Parathyroid adenoma (tissue), 2 donors: ENCODE results near the gene FOXJ3.

Experiments used
- H2AFZ ChIP-seq: fragments of 300-600 bp; sonication (generic); one replicate; pipeline ENCODE4 v1.7.0; 2017; ENCODE audit warnings: antibody characterized with exemption, mild to moderate bottlenecking
- H3K27ac ChIP-seq: fragments of 300-600 bp; sonication (generic); one replicate; pipeline ENCODE4 v1.7.0; 2017
- H3K27me3 ChIP-seq: fragments of 300-600 bp; sonication (generic); one replicate; pipeline ENCODE4 v1.7.0; 2017; ENCODE audit warnings: low read length; ENCODE audit not compliant: control insufficient read depth, insufficient read depth
- H3K36me3 ChIP-seq: fragments of 300-600 bp; sonication (generic); one replicate; pipeline ENCODE4 v1.7.0; 2017; ENCODE audit warnings: low read length; ENCODE audit not compliant: control insufficient read depth, insufficient read depth
- H3K4me1 ChIP-seq: fragments of 300-600 bp; sonication (generic); one replicate; pipeline ENCODE4 v1.7.0; 2017; ENCODE audit warnings: control low read depth
- H3K4me2 ChIP-seq: fragments of 300-600 bp; sonication (generic); one replicate; pipeline ENCODE4 v1.7.0; 2017; ENCODE audit warnings: low read length
- H3K4me3 ChIP-seq: fragments of 300-600 bp; sonication (generic); one replicate; pipeline ENCODE4 v1.7.0; 2017; ENCODE audit warnings: low read depth, low read length
- H3K79me2 ChIP-seq: fragments of 300-600 bp; sonication (generic); one replicate; pipeline ENCODE4 v1.7.0; 2017; ENCODE audit warnings: control low read depth
- H3K9ac ChIP-seq: fragments of 300-600 bp; sonication (generic); one replicate; pipeline ENCODE4 v1.7.0; 2017; ENCODE audit warnings: mild to moderate bottlenecking
- H3K9me3 ChIP-seq: fragments of 300-600 bp; sonication (generic); one replicate; pipeline ENCODE4 v1.7.0; 2017; ENCODE audit warnings: low read length; ENCODE audit not compliant: control insufficient read depth
- TF ChIP-seq, protein P1 (sequence below): fragments of 300-600 bp; sonication (generic); IDR thresholded peaks from one replicate; pipeline ENCODE4 v1.7.0; 2017; ENCODE audit warnings: antibody characterized with exemption, mild to moderate bottlenecking
- donor health status: primary hyperparathyroidism.

Gene FOXJ3

DNA sequence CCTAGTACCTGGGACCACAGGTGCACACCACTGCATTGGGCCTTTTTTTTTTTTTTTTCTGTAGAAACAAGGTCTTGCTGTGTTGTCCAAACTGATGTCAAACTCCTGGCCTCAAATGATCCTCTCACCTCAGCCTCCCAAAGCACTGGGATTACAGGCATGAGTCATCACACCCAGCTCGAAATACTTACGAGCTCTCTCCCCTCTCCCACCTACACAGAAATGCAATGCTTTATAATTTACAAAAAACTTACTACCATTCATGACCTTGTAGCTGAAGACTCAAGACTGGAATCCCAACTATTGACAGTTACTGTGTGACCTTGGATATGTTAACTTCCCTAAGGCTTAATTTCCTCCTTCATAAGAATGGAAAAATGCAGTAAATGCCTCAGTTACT is 18.7 kb downstream of the FOXJ3 start:
- H3K9me3 ChIP-seq: no peaks in the 10 kb centered on the region
- peaks cover 26% of the 10 kb centered on the region for H3K79me2 ChIP-seq
- H3K27ac ChIP-seq: no peak overlapping the region
- no peak overlapping the region for H3K4me2 ChIP-seq
- no peak overlapping the region for H2AFZ ChIP-seq
- no peak overlapping the region for H3K9ac ChIP-seq
- TF ChIP-seq, protein P1, sequence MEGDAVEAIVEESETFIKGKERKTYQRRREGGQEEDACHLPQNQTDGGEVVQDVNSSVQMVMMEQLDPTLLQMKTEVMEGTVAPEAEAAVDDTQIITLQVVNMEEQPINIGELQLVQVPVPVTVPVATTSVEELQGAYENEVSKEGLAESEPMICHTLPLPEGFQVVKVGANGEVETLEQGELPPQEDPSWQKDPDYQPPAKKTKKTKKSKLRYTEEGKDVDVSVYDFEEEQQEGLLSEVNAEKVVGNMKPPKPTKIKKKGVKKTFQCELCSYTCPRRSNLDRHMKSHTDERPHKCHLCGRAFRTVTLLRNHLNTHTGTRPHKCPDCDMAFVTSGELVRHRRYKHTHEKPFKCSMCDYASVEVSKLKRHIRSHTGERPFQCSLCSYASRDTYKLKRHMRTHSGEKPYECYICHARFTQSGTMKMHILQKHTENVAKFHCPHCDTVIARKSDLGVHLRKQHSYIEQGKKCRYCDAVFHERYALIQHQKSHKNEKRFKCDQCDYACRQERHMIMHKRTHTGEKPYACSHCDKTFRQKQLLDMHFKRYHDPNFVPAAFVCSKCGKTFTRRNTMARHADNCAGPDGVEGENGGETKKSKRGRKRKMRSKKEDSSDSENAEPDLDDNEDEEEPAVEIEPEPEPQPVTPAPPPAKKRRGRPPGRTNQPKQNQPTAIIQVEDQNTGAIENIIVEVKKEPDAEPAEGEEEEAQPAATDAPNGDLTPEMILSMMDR: no peak
- H3K4me1 ChIP-seq: peaks cover 3% of the 10 kb centered on the region
- no peaks in the 10 kb centered on the region for H3K27me3 ChIP-seq
- H3K4me3 ChIP-seq: no peak overlapping the region
- no peaks in the 10 kb centered on the region for H3K36me3 ChIP-seq

DNA sequence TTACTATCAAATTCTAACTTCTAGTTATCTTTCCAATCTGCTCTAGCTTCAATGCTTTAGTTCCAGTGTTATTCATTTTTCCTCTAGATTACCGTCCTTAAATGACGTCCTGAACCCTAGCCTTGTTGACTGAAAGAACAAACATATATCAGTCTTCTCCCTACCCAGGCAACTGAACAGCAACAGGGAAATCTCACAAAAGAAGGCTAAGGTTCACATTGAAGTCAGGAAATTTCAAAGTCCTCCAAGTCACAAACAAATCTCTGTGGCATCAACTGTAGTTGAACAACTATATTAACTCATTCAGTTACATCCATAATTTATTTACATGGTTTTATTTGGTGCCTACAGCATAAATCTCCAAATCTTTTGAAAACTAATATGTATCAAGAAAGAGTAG is 19.5 kb downstream of the FOXJ3 start:
- TF ChIP-seq, protein P1: no peak
- Histone ChIP-seq H3K4me1 (peaks cover 3% of the 10 kb centered on the region), H3K4me2 (no peak overlapping the region), H3K27ac (no peak overlapping the region), H3K79me2 (peaks cover 26% of the 10 kb centered on the region), H3K9me3 (no peaks in the 10 kb centered on the region), H3K9ac (no peak overlapping the region), H3K4me3 (no peak overlapping the region), H3K36me3 (no peaks in the 10 kb centered on the region), H2AFZ (no peak overlapping the region), H3K27me3 (no peaks in the 10 kb centered on the region)

DNA sequence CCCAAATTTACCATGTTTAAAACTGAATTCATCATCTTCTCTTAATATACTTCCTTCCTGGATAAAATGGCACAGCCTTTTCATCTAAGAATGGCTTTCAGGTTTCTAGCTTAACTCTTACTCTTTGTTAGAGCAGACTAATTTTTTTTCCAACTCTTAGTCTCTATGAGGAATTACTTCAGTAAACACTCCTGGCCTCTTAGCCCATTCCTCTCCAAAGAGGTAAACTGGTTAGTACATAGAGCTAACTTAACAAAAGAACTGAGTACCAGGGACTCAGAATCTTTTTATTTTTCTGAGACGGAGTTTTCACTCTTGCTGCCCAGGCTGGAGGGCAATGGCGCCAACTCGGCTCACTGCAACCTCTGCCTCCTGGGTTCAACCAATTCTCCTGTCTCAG is 21.1 kb downstream of the FOXJ3 start:
- no peak overlapping the region for H3K4me2 ChIP-seq
- H2AFZ ChIP-seq: no peak overlapping the region
- H3K9ac ChIP-seq: no peak overlapping the region
- H3K36me3 ChIP-seq: no peaks in the 10 kb centered on the region
- H3K4me3 ChIP-seq: no peak overlapping the region
- no peak overlapping the region for H3K27ac ChIP-seq
- no peaks in the 10 kb centered on the region for H3K4me1 ChIP-seq
- H3K9me3 ChIP-seq: no peaks in the 10 kb centered on the region
- no peaks in the 10 kb centered on the region for H3K27me3 ChIP-seq
- H3K79me2 ChIP-seq: peaks cover 25% of the 10 kb centered on the region
- TF ChIP-seq, protein P1: no peak

DNA sequence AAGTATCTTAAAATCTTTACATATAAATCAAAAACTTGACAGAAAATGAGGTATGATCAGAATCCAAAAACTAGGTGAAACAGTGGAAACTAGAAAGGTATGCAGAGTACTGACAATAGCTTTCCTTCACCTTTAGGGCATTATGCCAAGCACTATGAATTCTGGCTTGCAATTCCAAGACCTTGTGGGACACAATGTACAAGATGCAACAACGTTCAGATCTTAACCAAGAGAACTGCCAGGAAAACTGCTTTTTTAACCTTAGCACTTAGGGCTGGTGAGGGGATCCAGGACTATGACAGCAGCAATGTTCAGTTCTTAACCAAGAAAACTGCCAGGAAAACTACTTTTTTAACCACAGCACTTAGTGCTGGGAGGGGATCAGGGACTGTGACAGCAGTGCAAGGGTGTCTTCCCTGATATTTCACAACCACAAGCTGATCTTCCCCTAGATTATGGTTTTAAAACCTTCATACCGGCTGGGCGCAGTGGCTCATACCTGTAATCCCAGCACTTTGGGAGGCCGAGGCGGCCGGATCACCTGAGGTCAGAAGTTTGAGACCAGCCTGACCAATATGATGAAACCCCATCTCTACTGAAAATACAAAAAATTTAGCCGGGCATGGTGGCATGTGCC is 22.3 kb downstream of the FOXJ3 start:
- Histone ChIP-seq H3K9ac (no peak overlapping the region), H3K4me1 (no peaks in the 10 kb centered on the region), H3K36me3 (no peaks in the 10 kb centered on the region), H2AFZ (no peak overlapping the region), H3K9me3 (no peaks in the 10 kb centered on the region), H3K27ac (no peak overlapping the region), H3K4me3 (no peak overlapping the region), H3K4me2 (no peak overlapping the region), H3K27me3 (no peaks in the 10 kb centered on the region), H3K79me2 (peaks cover 23% of the 10 kb centered on the region)
- TF ChIP-seq, protein P1: no peak

DNA sequence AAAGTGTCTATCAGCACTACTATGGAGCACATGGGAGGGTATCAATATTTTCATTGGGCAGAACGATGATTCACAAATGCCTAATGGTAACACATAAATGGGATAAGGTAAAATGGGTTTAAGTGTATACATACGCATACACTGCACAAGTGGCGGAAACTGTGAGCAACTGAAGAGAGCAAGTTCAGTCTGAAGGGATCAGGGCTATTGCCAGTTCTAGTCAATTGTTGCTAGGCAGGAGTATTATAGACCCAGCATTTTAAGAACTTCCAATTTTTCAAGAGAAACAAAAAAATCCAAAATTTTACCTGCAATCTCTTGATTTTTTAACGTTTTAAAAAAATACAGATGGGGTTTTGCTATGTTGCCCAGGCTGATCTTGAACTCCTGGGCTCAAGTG is 23.1 kb downstream of the FOXJ3 start:
- TF ChIP-seq, protein P1: no peak
- H3K9ac ChIP-seq: no peak overlapping the region

More for the DNA sequence above, 23.1 kb downstream of the FOXJ3 start:
- Histone ChIP-seq H2AFZ (no peak overlapping the region), H3K79me2 (peaks cover 23% of the 10 kb centered on the region), H3K36me3 (no peaks in the 10 kb centered on the region), H3K9me3 (no peaks in the 10 kb centered on the region), H3K27ac (no peak overlapping the region), H3K4me1 (peaks cover 3% of the 10 kb centered on the region), H3K4me3 (no peak overlapping the region), H3K27me3 (no peaks in the 10 kb centered on the region), H3K4me2 (no peak overlapping the region)
